ENCODE data around the gene EAF2. TPM values are rescaled to one million over a fixed set of nuclear protein-coding genes. Genes with fewer than 3 reads are reported as not detected.

The EAF2 gene
- total RNA-seq, 1 donor from 2014 or later, result 2.2 TPM

Other genes starting within 250 kb of the EAF2 start
- gene FBXO40, start 241.8 kb upstream of the EAF2 start, total RNA-seq, result 0.03 TPM
- gene HCLS1, start 174.3 kb upstream of the EAF2 start, total RNA-seq, result 15.4 TPM
- 26.1 TPM for gene GOLGB1, start 85.5 kb upstream of the EAF2 start, total RNA-seq
- gene IQCB1, start 149 bp upstream of the EAF2 start, total RNA-seq, result 3.9 TPM
- gene SLC15A2, start 59.2 kb downstream of the EAF2 start, total RNA-seq, result 1.5 TPM
- 0.15 TPM for gene ILDR1, start 187.0 kb downstream of the EAF2 start, total RNA-seq
- gene CD86, start 220.2 kb downstream of the EAF2 start, total RNA-seq, result 1.4 TPM

Measured in left lobe of liver (tissue), 1 donor.